Measurements from ENCODE around the gene LIMK1.
"Not testable (repeated sequence)": the region's sequence is repeated elsewhere in the genome, so short reads cannot be mapped to it uniquely, and the experiment has no call there.

The LIMK1 gene

GRCh38 chr7:74126220-74126880, 42.7 kb downstream of the LIMK1 start:
- DNase-seq (ENCODE audit: low read depth): no peak

GRCh38 chr7:74129887-74130286, 46.3 kb downstream of the LIMK1 start:
- no peak for DNase-seq (ENCODE audit: low read depth)

- DNase-seq (ENCODE audit: low read depth): no peak
Measured at GRCh38 chr7:74130518-74130917, 46.9 kb downstream of the LIMK1 start.

- peak; percentile 21 for DNase-seq (ENCODE audit: low read depth)
Measured at GRCh38 chr7:74134117-74134620, 50.6 kb downstream of the LIMK1 start.

- no peak for DNase-seq (ENCODE audit: low read depth)
Measured at GRCh38 chr7:74138334-74138867, 54.8 kb downstream of the LIMK1 start.

GRCh38 chr7:74138945-74139843, 55.6 kb downstream of the LIMK1 start:
- no peak for DNase-seq (ENCODE audit: low read depth)

GRCh38 chr7:74141705-74142104, 58.1 kb downstream of the LIMK1 start:
- no peak for DNase-seq (ENCODE audit: low read depth)

- no peak for DNase-seq (ENCODE audit: low read depth)
Measured at GRCh38 chr7:74143383-74143782, 59.8 kb downstream of the LIMK1 start.

- DNase-seq (ENCODE audit: low read depth): no peak
Measured at GRCh38 chr7:74148491-74148890, 64.9 kb downstream of the LIMK1 start.

- no peak for DNase-seq (ENCODE audit: low read depth)
Measured at GRCh38 chr7:74149071-74149470, 65.5 kb downstream of the LIMK1 start.

- DNase-seq (ENCODE audit: low read depth): no peak
Measured at GRCh38 chr7:74149603-74150002, 66.0 kb downstream of the LIMK1 start.

- no peak for DNase-seq (ENCODE audit: low read depth)
Measured at GRCh38 chr7:74153736-74154135, 70.1 kb downstream of the LIMK1 start.

- DNase-seq (ENCODE audit: low read depth): no peak
Measured at GRCh38 chr7:74155810-74156395, 72.3 kb downstream of the LIMK1 start.

GRCh38 chr7:74157605-74158004, 74.0 kb downstream of the LIMK1 start:
- no peak for DNase-seq (ENCODE audit: low read depth)

- peak; percentile 54 for DNase-seq (ENCODE audit: low read depth)
Measured at GRCh38 chr7:74164985-74165456, 81.4 kb downstream of the LIMK1 start.

- DNase-seq (ENCODE audit: low read depth): no peak
Measured at GRCh38 chr7:74165867-74166593, 82.4 kb downstream of the LIMK1 start.

GRCh38 chr7:74167324-74167723, 83.7 kb downstream of the LIMK1 start:
- DNase-seq (ENCODE audit: low read depth): not testable (repeated sequence)

Measured in EH (cell line).